RWPE2 (cell line): ENCODE measurements around the gene MED23.
A peak's percentile ranks its signal among the peaks of the same experiment; 100 is the strongest.

Experiments
- ATAC-seq: fragments of 200-7000 bp; cut with Tn5 transposase; 3 replicates; pipeline ENCODE4 v1.9.1; 2021; ENCODE audit warnings: low read depth
- DNase-seq: peaks from one replicate; pipeline ENCODE4 v3.0.0-alpha.2; 2020; ENCODE audit warnings: low spot score
- H3K27ac ChIP-seq: fragments of 450-650 bp; 2 replicates; pipeline ENCODE4 v1.5.1; 2017; ENCODE audit warnings: mild to moderate bottlenecking; ENCODE audit not compliant: poor library complexity, severe bottlenecking
- H3K27me3 ChIP-seq: fragments of 250-450 bp; sonication (Bioruptor Pico); 2 replicates; pipeline ENCODE4 v1.5.1; 2021; ENCODE audit warnings: mild to moderate bottlenecking, moderate library complexity; ENCODE audit not compliant: insufficient read depth, poor library complexity, severe bottlenecking
- H3K36me3 ChIP-seq: fragments of 250-450 bp; sonication (Bioruptor Pico); 2 replicates; pipeline ENCODE4 v1.5.1; 2020; ENCODE audit warnings: low read depth, mild to moderate bottlenecking, moderate library complexity
- H3K4me1 ChIP-seq: fragments of 250-450 bp; sonication (Bioruptor Pico); 2 replicates; pipeline ENCODE4 v1.5.1; 2021; ENCODE audit warnings: mild to moderate bottlenecking, moderate library complexity; ENCODE audit not compliant: insufficient read depth, poor library complexity, severe bottlenecking
- H3K4me3 ChIP-seq: fragments of 250-450 bp; sonication (Bioruptor Pico); 2 replicates; pipeline ENCODE4 v1.5.1; 2021; ENCODE audit warnings: mild to moderate bottlenecking, moderate library complexity; ENCODE audit not compliant: severe bottlenecking
- H3K9me3 ChIP-seq: fragments of 250-450 bp; sonication (Bioruptor Pico); 2 replicates; pipeline ENCODE4 v1.5.1; 2021; ENCODE audit warnings: mild to moderate bottlenecking, moderate library complexity; ENCODE audit not compliant: severe bottlenecking
- TF ChIP-seq, protein P1 (sequence below): fragments of 450-650 bp; IDR thresholded peaks from one replicate; pipeline ENCODE4 v1.5.1; 2017; ENCODE audit warnings: mild to moderate bottlenecking, moderate library complexity; ENCODE audit not compliant: poor library complexity, severe bottlenecking

MED23 gene

DNA sequence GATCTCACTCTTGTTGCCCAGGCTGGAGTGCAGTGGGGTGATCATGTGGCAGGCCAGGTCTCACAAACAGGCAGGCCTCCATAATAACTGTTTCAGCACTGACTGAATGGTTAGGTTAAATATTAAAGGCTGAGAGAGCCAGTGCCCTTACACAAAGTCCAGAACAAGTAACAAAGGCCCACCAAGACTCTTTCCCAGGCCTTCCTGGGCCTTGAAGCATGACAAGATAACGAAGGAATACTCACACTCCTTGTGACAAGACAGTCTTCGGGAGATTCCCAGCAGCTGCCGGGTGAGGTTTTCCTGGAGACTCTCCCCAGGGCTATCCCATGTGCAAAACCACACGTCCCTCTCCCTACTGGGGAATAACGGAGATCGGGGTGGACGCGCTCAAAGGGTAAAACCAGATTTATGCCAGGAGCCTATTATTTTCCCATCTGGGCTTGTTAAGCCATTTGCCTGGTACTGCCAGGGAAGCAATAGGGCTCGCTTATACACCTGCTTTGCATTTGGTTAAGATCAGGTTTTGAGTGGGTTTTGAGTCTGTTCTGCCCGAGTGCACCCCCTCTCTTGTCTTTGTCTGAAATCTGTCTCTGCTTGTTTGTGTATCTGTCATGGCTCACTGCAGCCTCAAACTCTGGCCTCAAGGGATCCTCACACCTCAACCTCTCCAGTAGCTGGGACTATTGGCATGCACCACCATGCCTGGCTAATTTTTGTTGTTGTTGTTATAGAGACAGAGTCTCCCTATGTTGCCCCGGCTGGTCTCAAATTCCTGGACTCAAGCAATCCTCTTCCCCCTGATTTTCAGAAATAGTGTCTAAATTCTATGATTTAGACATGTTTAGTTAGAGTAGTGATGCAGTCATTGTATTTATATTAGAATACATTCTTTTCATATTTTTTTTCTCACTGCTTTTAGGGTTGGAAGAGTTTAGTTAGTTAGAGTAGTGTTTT is 7.6 kb upstream of the MED23 start:
- no peaks in the 10 kb centered on the region for H3K9me3 ChIP-seq
- H3K27ac ChIP-seq = no peak overlapping the region
- no peak overlapping the region for H3K4me3 ChIP-seq
- ATAC-seq = no peak
- H3K27me3 ChIP-seq = no peaks in the 10 kb centered on the region
- no peak for DNase-seq
- H3K4me1 ChIP-seq = no peaks in the 10 kb centered on the region
- H3K36me3 ChIP-seq = no peaks in the 10 kb centered on the region
- TF ChIP-seq, protein P1, sequence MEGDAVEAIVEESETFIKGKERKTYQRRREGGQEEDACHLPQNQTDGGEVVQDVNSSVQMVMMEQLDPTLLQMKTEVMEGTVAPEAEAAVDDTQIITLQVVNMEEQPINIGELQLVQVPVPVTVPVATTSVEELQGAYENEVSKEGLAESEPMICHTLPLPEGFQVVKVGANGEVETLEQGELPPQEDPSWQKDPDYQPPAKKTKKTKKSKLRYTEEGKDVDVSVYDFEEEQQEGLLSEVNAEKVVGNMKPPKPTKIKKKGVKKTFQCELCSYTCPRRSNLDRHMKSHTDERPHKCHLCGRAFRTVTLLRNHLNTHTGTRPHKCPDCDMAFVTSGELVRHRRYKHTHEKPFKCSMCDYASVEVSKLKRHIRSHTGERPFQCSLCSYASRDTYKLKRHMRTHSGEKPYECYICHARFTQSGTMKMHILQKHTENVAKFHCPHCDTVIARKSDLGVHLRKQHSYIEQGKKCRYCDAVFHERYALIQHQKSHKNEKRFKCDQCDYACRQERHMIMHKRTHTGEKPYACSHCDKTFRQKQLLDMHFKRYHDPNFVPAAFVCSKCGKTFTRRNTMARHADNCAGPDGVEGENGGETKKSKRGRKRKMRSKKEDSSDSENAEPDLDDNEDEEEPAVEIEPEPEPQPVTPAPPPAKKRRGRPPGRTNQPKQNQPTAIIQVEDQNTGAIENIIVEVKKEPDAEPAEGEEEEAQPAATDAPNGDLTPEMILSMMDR = no peak

GRCh38 chr6:131631625-131632289 is 3.7 kb upstream of the MED23 start:
- DNase-seq (no peak), ATAC-seq (no peak)
- Histone ChIP-seq H3K36me3 (no peaks in the 10 kb centered on the region), H3K27me3 (no peaks in the 10 kb centered on the region), H3K9me3 (no peaks in the 10 kb centered on the region), H3K4me1 (peaks cover 3% of the 10 kb centered on the region), H3K4me3 (no peak overlapping the region), H3K27ac (no peak overlapping the region)
- TF ChIP-seq, protein P1 = no peak

- H3K9me3 ChIP-seq = no peaks in the 10 kb centered on the region
- DNase-seq = no peak
- TF ChIP-seq, protein P1 = no peak
- peaks cover 3% of the 10 kb centered on the region for H3K4me1 ChIP-seq
- no peak overlapping the region for H3K4me3 ChIP-seq
- H3K36me3 ChIP-seq = peaks cover 14% of the 10 kb centered on the region
- H3K27me3 ChIP-seq = no peaks in the 10 kb centered on the region
- no peak for ATAC-seq
- H3K27ac ChIP-seq = no peak overlapping the region
These were observed 1.6 kb upstream of the MED23 start for GRCh38 chr6:131629651-131630050.

- TF ChIP-seq, protein P1 = no peak
- no peaks in the 10 kb centered on the region for H3K9me3 ChIP-seq
- H3K4me1 ChIP-seq = peaks cover 3% of the 10 kb centered on the region
- no peak for DNase-seq
- ATAC-seq = no peak
- peaks cover 23% of the 10 kb centered on the region for H3K36me3 ChIP-seq
- H3K27ac ChIP-seq = no peak overlapping the region
- H3K4me3 ChIP-seq = peak overlapping the region; percentile 69
- H3K27me3 ChIP-seq = no peaks in the 10 kb centered on the region
These were observed 684 bp upstream of the MED23 start for GRCh38 chr6:131628726-131629125.
